KMS-11 (cell line): ENCODE results near the gene SUSD3.

ENCODE experiments used
- H2AFZ ChIP-seq: fragments of 200-600 bp; sonication (generic); 2 replicates; pipeline ENCODE4 v1.6.1; 2016; ENCODE audit warnings: antibody characterized with exemption, mixed run types, low read depth
- H3K27ac ChIP-seq: fragments of 200-600 bp; sonication (generic); 2 replicates; pipeline ENCODE4 v1.6.1; 2016; ENCODE audit warnings: mild to moderate bottlenecking, mixed run types
- H3K27me3 ChIP-seq: fragments of 200-600 bp; sonication (generic); 2 replicates; pipeline ENCODE4 v1.6.1; 2017; ENCODE audit warnings: mild to moderate bottlenecking, low read depth, mixed run types, moderate library complexity; ENCODE audit not compliant: insufficient read depth
- H3K36me3 ChIP-seq: fragments of 200-600 bp; sonication (generic); 2 replicates; pipeline ENCODE4 v1.6.1; 2017; ENCODE audit warnings: mild to moderate bottlenecking, mixed run types; ENCODE audit not compliant: insufficient read depth
- H3K4me1 ChIP-seq: fragments of 200-600 bp; sonication (generic); 2 replicates; pipeline ENCODE4 v1.6.1; 2016; ENCODE audit warnings: mild to moderate bottlenecking, low read depth, mixed run types; ENCODE audit not compliant: poor library complexity, severe bottlenecking
- H3K4me2 ChIP-seq: fragments of 200-600 bp; sonication (generic); 2 replicates; pipeline ENCODE4 v1.7.0; 2016; ENCODE audit warnings: mild to moderate bottlenecking, mixed run types
- H3K4me3 ChIP-seq: fragments of 200-600 bp; sonication (generic); IDR thresholded peaks from 2 replicates; pipeline ENCODE4 v1.6.1; 2017; ENCODE audit warnings: low read depth, low read length, mixed read lengths; ENCODE audit not compliant: insufficient read depth
- H3K79me2 ChIP-seq: fragments of 200-600 bp; sonication (generic); 2 replicates; pipeline ENCODE4 v1.6.1; 2016; ENCODE audit warnings: low read depth, mixed run types; ENCODE audit not compliant: insufficient read depth
- H3K9ac ChIP-seq: fragments of 200-600 bp; sonication (generic); 2 replicates; pipeline ENCODE4 v1.6.1; 2016; ENCODE audit warnings: mild to moderate bottlenecking, mixed run types
- H4K20me1 ChIP-seq: fragments of 200-600 bp; sonication (generic); 2 replicates; pipeline ENCODE4 v1.6.1; 2016; ENCODE audit warnings: mild to moderate bottlenecking, mixed run types; ENCODE audit not compliant: insufficient read depth
- CTCF ChIP-seq: fragments of 200-600 bp; sonication (generic); conservative IDR thresholded peaks from 2 replicates; pipeline ENCODE4 v1.6.1; 2017; ENCODE audit warnings: low read depth, mild to moderate bottlenecking, antibody characterized with exemption, low read length, moderate library complexity, mixed read lengths

The SUSD3 gene

GRCh38 chr9:93126151-93126781 is 67.8 kb downstream of the SUSD3 start:
- Histone ChIP-seq H3K9ac (no peak overlapping the region), H3K4me1 (no peaks in the 10 kb centered on the region), H3K4me2 (no peak overlapping the region), H2AFZ (no peak overlapping the region), H3K4me3 (no peak overlapping the region), H3K79me2 (no peaks in the 10 kb centered on the region; the same call in 1 of the 2 replicates), H3K36me3 (no peaks in the 10 kb centered on the region), H3K27ac (no peak overlapping the region), H3K27me3 (no peaks in the 10 kb centered on the region), H4K20me1 (no peaks in the 10 kb centered on the region)
- no peak for TF ChIP-seq CTCF

- Histone ChIP-seq H3K36me3 (no peaks in the 10 kb centered on the region), H3K4me3 (no peak overlapping the region), H3K4me2 (no peak overlapping the region)
Observed at GRCh38 chr9:93126825-93127368, 68.4 kb downstream of the SUSD3 start.

GRCh38 chr9:93127395-93127911 is 69.0 kb downstream of the SUSD3 start:
- no peak overlapping the region for H3K9ac ChIP-seq
- H2AFZ ChIP-seq, result no peak overlapping the region
- peaks cover 2% of the 10 kb centered on the region; the same call in 1 of the 2 replicates for H3K79me2 ChIP-seq
- H3K27me3 ChIP-seq, result no peaks in the 10 kb centered on the region
- H4K20me1 ChIP-seq, result no peaks in the 10 kb centered on the region
- no peak overlapping the region for H3K4me3 ChIP-seq
- no peak for TF ChIP-seq CTCF
- H3K4me2 ChIP-seq, result no peak overlapping the region
- no peak overlapping the region for H3K27ac ChIP-seq
- H3K36me3 ChIP-seq, result no peaks in the 10 kb centered on the region
- H3K4me1 ChIP-seq, result peaks cover 7% of the 10 kb centered on the region

More at GRCh38 chr9:93126825-93127368, 68.4 kb downstream of the SUSD3 start:
- Histone ChIP-seq H3K27me3 (no peaks in the 10 kb centered on the region), H2AFZ (no peak overlapping the region), H4K20me1 (no peaks in the 10 kb centered on the region), H3K4me1 (peaks cover 3% of the 10 kb centered on the region), H3K27ac (no peak overlapping the region), H3K79me2 (no peaks in the 10 kb centered on the region; the same call in 1 of the 2 replicates), H3K9ac (no peak overlapping the region)
- no peak for TF ChIP-seq CTCF

GRCh38 chr9:93128011-93128714 is 69.7 kb downstream of the SUSD3 start:
- no peak overlapping the region for H3K27ac ChIP-seq
- peaks cover 14% of the 10 kb centered on the region for H3K4me1 ChIP-seq
- no peaks in the 10 kb centered on the region for H4K20me1 ChIP-seq
- H3K79me2 ChIP-seq, result peaks cover 9% of the 10 kb centered on the region
- H2AFZ ChIP-seq, result no peak overlapping the region
- no peaks in the 10 kb centered on the region for H3K27me3 ChIP-seq
- no peaks in the 10 kb centered on the region for H3K36me3 ChIP-seq
- H3K4me2 ChIP-seq, result no peak overlapping the region
- no peak overlapping the region for H3K4me3 ChIP-seq
- no peak overlapping the region for H3K9ac ChIP-seq
- no peak for TF ChIP-seq CTCF
